ENCODE results near the gene TBC1D24.

DNA sequence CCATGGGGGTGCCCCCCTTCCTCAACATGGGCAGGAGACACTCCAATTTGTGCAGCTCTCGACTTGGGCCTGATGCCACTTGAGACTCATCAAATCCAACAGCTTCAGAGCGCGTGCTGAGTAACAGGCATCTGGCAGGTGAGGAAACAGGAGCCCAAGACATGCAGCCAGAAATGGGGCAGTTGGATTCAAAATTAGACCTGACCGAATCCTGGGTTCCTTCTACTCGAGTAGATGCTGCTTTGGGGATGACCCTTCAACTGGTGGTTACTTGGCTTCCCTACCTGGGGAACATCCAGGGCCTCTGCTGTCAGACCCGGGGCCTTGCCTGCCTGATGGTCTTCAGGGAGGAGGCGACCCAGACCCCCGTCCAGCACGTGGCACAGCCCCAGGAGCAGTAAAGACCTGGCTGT lies 4.3 kb upstream of the TBC1D24 start:
- TF ChIP-seq CTCF (IDR thresholded peaks at IDR 0.05) = no peak
- no peak for TF ChIP-seq POLR2AphosphoS5 (IDR thresholded peaks at IDR 0.05)
- no peak for TF ChIP-seq POLR2A (IDR thresholded peaks at IDR 0.05)
